ENCODE results near the gene KCNJ8.
"Not testable (repeated sequence)": the region's sequence is repeated elsewhere in the genome, so short reads cannot be mapped to it uniquely, and the experiment has no call there.

Gene KCNJ8

GRCh38 chr12:21782723-21783122 is 8.2 kb upstream of the KCNJ8 start:
- not testable (repeated sequence) for DNase-seq

GRCh38 chr12:21780786-21781185 is 6.3 kb upstream of the KCNJ8 start:
- DNase-seq, result no peak

GRCh38 chr12:21776175-21776574 is 1.7 kb upstream of the KCNJ8 start:
- DNase-seq, result no peak

- DNase-seq, result no peak
These were observed 771 bp upstream of the KCNJ8 start for GRCh38 chr12:21775133-21775820.

- DNase-seq, result no peak
These were observed 700 bp downstream of the KCNJ8 start for GRCh38 chr12:21773806-21774205.

GRCh38 chr12:21773263-21773741 is 1.2 kb downstream of the KCNJ8 start:
- DNase-seq, result no peak

GRCh38 chr12:21771311-21771710 is 3.2 kb downstream of the KCNJ8 start:
- DNase-seq, result no peak

- no peak for DNase-seq
These were observed 5.2 kb downstream of the KCNJ8 start for GRCh38 chr12:21769307-21769706.

- DNase-seq, result no peak
These were observed 8.1 kb downstream of the KCNJ8 start for GRCh38 chr12:21766403-21766802.

GRCh38 chr12:21764950-21765349 is 9.6 kb downstream of the KCNJ8 start:
- DNase-seq, result no peak

GRCh38 chr12:21764065-21764464 is 10.4 kb downstream of the KCNJ8 start:
- no peak for DNase-seq

GRCh38 chr12:21763531-21763930 is 11.0 kb downstream of the KCNJ8 start:
- DNase-seq, result no peak

GRCh38 chr12:21759737-21760136 is 14.8 kb downstream of the KCNJ8 start:
- no peak for DNase-seq

- no peak for DNase-seq
These were observed 16.8 kb downstream of the KCNJ8 start for GRCh38 chr12:21757735-21758134.

- no peak for DNase-seq
These were observed 17.8 kb downstream of the KCNJ8 start for GRCh38 chr12:21756699-21757098.

- DNase-seq, result no peak
These were observed 23.0 kb downstream of the KCNJ8 start for GRCh38 chr12:21751517-21751916.

- no peak for DNase-seq
These were observed 29.2 kb downstream of the KCNJ8 start for GRCh38 chr12:21745258-21745657.

GRCh38 chr12:21731144-21731543 is 43.4 kb downstream of the KCNJ8 start:
- DNase-seq, result no peak

- no peak for DNase-seq
These were observed 48.8 kb downstream of the KCNJ8 start for GRCh38 chr12:21725731-21726130.

GRCh38 chr12:21718944-21719650 is 55.4 kb downstream of the KCNJ8 start:
- no peak for DNase-seq

GRCh38 chr12:21718403-21718802 is 56.1 kb downstream of the KCNJ8 start:
- no peak for DNase-seq

GRCh38 chr12:21717767-21718166 is 56.7 kb downstream of the KCNJ8 start:
- no peak for DNase-seq

- no peak for DNase-seq
These were observed 59.1 kb downstream of the KCNJ8 start for GRCh38 chr12:21715386-21715785.
